ACHN (cell line): ENCODE results near the gene CEP68.
"Not testable (repeated sequence)": the region's sequence is repeated elsewhere in the genome, so short reads cannot be mapped to it uniquely, and the experiment has no call there.

Experiments
- DNase-seq: peaks from one replicate; pipeline ENCODE4 v3.0.0-alpha.2; 2015
- in situ Hi-C: cut with HindIII; loops from 2 replicates; pipeline ENCODE4 v1.10.0; 2017; ENCODE audit warnings: low sequenced_read_pairs, low pct_ligation_motif_present, low pct_unique_long_range_greater_than_20kb

Gene CEP68

DNA sequence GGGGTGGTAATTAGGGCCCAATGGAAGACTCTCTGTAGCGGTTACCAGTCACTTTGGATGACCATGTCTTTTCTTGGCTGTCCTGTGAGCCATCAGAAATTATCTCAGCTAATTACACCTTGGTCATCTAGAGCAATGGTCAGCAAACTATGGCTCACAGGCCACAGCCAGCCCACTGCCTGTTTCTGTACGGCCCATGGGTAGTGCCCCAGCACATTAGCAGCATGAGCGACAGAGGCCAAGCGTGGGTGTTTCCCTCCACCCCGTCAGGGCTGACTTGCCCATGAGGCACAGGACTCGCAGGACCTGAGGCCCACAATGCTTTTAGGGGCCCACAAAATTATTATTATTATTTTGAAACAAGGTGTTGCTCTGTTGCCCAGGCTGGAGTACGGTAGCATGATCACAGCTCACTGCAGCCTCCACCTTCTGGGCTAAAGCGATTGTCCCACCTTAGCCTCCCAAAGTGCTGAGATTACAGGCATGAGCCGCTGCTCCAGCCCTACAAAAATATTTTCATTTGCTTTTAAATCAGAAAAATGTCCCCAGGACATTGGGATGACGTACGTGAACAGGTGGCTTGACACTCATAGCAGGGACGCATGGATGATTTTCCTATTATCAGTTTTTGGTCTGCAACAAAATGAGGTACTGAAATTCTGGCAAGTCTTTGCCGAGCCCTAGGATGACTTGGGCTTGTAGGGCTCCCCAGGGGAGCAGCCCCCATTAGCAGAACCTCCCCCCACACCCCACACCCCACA lies 29.3 kb upstream of the CEP68 start:
- DNase-seq, result no peak

DNA sequence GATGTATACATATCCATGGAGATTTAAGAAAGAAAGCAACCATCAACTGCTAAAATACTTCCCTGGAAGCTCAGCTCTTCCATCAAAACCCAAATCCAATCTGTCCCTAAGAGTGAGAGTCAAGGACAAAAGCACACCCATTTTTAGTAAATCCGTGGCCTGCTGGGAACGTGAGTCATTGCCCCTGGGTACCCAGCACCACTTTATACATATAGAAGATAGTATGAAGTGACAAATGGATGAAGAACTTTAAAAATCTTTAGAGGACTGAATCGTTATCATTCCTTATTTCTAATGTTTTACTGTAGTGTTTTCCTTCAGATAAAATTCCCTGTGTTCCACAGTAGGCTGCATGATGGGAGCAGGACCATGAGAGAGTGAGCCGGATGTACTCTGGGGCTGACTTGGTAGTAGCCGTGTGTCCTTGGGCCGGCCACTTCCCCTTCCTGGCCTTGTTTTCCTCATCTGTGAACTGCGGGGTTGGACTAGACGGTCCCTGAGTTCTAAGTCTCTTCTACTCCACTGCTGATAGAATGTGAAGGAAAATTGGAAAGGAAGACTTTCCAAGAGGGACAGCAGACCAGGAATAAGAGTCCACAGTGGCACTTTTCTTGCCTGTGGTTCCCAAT lies 28.5 kb upstream of the CEP68 start:
- no peak for DNase-seq
- in situ Hi-C loops, result loop anchor here (25.0 kb wide), 1 partner anchor 90 kb away; no protein-coding TSS in a partner anchor

More for the DNA sequence above, 29.3 kb upstream of the CEP68 start:
- in situ Hi-C loops, result loop anchor here (25.0 kb wide), 1 partner anchor 90 kb away; no protein-coding TSS in a partner anchor

DNA sequence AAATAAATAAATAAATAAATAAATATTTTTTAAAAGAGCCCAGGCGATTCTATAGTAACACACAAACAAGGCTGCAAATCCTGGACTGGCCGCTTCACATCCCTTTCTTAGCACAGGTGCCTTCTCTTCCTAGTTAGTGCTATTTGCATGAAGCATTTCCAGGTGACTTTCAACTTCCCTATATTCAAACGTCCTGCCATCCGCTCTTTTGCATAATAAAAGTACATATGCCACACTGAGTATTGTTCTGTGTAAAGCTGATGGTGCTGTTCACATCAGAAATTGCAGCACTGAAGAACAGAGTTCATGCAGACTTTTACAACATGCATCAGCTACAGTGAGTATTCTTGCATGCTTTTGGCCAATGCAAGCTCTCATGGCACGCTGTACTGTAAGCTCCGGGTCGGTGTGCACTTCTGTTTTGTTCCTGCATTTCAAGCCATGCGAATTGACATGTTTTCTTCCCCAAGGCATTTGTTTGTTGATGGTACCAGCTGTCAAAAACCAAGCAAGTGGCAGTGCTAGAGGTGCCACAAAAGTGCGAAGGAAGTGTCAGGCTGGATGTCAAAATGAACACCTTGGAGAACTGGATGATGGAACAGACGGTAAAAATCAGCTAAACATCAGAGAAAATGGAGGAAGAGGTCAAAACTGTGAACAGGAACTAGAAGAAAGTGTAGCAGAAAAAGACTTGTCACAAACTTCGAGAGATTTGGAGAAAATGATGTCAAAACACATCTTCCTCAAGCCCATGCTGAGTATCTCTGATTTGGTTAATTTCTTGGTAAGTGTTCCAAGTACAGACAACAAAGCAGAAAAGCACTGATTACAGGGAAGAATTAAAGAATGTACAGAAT lies 25.5 kb upstream of the CEP68 start:
- no peak for DNase-seq

DNA sequence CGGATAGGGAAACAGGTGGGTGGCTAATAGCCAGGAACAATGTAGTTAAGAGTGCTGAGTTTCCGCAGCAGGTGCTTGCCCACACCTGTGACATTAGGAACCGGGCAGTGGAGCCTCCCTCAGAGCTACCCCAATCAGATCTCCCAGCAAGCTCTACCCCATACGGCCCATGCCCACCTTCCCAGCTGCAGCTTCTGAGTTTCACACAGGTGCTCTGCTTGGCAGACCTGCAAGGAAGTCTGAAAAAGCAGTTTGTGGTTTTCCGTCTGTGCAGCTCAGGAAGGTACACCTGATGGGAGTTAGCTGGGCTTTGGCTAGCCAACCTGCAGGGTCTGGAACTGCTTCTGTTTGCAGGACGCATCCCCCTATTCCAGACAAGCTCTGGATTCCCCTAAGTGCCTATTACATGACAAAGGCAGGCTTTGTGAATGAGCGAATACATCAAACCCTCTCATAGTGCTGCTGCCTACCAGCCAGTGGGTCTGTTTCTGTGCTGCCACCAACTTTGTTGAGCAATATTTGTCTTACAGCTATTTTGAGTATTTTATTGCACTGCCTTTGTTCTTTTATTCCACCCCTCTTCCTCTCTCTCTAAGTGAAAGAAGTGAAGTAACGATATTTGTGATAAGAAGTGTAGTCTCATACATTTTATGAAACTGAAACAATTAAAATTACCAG lies 24.7 kb upstream of the CEP68 start:
- no peak for DNase-seq
- in situ Hi-C loops, result loop anchor here (25.0 kb wide), 1 partner anchor 94 kb away; no protein-coding TSS in a partner anchor

More for the DNA sequence above, 25.5 kb upstream of the CEP68 start:
- in situ Hi-C loops, result loop anchor here (25.0 kb wide), 1 partner anchor 93 kb away; no protein-coding TSS in a partner anchor

DNA sequence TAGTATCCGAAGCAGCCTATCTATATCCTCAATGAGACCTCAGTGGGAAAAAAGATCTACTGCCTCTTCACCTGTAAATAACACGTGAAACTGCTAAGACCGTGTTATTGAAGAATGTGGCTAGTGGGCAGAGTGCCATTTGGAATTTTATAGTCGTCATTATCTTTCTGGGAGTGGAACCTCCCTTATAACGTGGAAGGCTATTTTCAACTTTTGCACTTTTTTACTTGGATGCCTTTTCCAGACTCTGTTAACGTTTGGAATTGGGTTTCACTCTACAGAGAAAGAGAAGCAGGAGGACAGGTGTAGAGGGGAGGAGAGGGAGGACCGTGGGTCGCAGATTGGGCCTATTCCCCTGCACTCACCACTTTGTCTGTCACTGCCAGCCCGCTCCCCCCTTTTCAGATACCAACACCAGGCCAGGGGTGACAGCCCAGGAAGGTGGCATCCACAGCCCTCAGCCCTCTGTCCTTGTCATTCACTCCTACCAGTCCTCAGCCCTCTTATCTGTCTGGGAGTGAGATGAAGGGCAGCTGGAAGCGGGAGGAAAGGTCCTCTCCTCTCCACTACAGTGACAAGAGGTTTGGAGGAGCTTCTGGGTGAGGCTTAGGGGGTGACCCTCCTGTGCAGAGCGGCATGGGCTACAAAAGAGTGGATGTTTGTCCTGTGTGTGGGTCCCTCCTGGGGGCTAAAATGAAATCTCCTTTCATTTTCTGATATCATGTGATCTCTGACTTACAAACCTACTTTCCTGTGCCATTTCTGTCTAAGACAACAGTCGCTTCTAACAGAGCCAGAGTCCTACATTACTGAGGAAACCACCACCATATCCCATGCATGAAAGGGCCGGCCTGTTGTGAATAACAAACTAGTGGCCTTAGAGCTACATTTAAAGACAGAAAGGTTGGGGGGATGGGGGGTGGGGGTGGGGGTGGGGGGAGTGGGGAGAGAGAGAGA lies 23.9 kb upstream of the CEP68 start:
- DNase-seq, result no peak
- in situ Hi-C loops, result loop anchor here (25.0 kb wide), 1 partner anchor 95 kb away; no protein-coding TSS in a partner anchor

DNA sequence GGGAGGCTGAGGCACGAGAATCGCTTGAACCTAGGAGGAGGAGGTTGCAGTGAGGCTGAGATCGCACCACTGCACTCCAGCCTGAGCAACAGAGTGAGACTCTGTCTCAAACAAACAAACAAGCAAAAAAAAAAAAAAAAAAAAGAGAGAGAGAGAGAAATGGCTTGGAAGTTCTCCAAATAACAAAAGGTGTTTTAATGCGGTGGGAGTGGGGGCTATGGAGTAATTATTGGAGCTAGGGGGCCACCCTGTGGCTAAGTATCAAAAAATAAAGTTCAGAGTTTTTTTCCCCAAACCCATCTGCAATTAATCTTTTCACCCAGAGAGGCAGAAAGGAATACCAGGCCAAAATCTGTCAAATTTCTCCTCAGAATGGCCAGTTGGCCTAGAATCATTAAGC lies 23.0 kb upstream of the CEP68 start:
- in situ Hi-C loops, result loop anchor here (25.0 kb wide), 1 partner anchor 96 kb away; no protein-coding TSS in a partner anchor
- peak; percentile 36 for DNase-seq

DNA sequence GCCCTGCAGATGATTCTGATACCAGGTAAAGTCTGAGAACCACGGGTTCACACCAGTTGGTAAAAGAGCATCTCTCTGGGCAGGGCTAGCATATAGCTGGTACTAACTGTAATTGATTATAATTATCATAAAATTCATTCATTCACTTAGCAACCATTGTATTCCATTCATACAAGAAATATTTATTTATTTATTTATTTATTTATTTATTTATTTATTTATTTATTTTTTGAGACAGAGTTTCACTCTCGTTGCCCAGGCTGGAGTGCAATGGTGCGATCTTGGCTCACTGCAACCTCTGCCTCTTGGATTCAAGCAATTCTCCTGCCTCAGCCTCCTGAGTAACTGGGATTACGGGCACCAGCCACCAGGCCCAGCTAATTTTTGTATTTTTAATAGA lies 22.5 kb upstream of the CEP68 start:
- in situ Hi-C loops, result loop anchor here (25.0 kb wide), 1 partner anchor 96 kb away; no protein-coding TSS in a partner anchor
- not testable (repeated sequence) for DNase-seq

DNA sequence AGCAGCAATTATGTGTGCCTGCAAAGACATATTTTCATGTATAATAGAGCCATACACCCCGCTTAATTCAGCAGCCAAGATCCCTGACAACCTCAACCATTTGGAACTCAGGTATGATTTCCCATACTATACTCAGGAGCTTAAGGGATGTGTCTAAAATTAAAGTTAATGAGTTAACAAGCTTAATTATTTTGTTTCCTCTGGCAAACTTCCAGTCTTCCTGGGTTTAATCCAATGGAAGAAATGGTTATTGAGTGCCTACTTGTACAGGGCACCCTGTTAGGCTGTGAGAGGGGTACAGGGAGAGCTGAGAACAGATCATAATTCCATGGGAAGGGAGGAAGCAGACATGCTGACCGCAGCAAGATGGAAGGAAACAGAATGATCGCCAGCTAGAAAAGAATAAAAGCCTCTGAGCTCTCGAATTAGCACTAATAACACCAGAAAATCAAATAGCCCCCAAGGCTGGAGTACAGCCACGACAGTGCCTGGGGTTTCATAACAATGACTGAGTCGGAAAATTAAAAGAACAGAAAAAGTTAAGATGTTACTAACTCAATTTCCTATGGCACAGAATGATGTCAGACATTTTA lies 20.8 kb upstream of the CEP68 start:
- in situ Hi-C loops, result loop anchor here (25.0 kb wide), 1 partner anchor 98 kb away; no protein-coding TSS in a partner anchor
- DNase-seq, result no peak

DNA sequence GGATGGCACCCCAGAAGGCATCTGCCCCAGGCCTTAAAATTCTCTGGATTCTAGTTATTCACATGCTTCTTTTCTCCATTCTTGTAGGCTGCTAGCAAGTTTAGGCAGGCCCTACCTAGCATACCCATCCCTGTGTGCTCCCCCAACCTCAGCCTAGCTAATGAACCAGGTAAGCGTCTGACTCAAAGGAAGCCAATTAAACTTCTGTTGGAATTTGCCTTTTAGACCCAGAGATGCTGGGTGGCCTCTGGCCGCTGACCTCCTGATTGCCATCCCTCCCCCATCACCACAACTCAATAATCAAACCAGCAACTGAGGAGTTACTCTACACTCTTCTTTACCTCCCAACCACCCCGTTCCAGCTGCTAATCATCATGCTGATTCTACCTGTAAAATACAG lies 19.0 kb upstream of the CEP68 start:
- in situ Hi-C loops, result loop anchor here (25.0 kb wide), 1 partner anchor 100 kb away; no protein-coding TSS in a partner anchor
- DNase-seq, result no peak

DNA sequence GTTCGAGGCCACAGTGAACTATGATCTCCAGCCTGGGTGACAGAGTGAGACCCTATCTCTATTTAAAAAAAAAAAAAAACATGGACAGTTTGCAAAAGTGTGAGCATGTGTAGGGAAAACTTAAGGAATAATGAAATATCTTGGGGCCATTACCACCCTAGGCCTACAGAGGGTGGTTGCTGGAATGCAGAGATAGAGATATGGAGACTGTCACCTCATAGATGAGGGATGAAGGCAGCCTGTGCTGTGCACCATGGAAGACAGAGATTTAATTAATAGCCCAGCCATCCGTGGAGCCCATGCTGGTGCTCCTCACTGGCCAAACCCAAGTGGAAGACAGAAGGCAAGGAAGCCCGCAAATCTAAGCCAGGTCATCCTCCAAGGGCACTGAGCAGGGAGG lies 16.6 kb upstream of the CEP68 start:
- in situ Hi-C loops, result loop anchor here (25.0 kb wide), 1 partner anchor 102 kb away; no protein-coding TSS in a partner anchor
- no peak for DNase-seq

DNA sequence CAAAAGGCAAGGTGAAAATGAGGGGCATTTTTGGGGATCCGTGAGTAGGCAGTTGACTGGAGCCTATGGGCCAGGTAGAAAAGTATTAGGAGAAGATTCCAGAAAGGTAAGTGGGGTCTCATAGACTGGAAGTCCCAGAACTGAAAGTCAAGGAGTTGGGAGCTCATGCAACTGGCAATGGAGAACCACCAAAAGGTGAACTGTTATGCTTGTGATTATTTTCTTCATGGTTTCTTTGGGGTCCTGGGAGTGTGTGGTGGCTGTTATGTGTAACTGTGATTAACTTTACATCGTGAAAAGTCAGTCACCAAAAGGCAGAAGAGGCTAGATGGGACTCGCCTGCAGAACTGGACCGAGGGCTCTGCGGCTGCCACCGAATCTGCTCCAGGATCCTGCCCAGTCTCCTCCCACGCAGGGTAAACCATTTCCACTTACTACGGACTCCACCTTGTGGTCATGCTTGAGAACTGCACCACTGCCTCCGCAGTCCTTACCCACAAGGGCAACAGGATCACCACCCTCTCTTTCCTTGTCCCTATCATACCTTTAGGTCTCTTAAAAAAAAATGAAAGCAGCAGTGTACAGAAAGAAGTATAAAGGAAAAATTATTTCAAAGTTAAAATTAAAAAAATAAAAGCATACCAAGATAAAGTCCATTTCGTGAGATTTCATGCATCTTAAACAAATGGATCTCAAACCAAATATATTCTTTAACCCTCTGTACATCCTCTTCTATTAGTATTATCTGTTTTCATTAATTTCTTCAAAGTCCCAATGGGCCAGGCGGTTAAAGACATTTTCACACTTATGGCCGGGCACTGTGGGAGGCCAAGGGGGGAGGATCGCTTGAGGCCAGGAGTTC lies 15.6 kb upstream of the CEP68 start:
- in situ Hi-C loops, result loop anchor here (25.0 kb wide), 1 partner anchor 103 kb away; no protein-coding TSS in a partner anchor
- peak; percentile 85 for DNase-seq

DNA sequence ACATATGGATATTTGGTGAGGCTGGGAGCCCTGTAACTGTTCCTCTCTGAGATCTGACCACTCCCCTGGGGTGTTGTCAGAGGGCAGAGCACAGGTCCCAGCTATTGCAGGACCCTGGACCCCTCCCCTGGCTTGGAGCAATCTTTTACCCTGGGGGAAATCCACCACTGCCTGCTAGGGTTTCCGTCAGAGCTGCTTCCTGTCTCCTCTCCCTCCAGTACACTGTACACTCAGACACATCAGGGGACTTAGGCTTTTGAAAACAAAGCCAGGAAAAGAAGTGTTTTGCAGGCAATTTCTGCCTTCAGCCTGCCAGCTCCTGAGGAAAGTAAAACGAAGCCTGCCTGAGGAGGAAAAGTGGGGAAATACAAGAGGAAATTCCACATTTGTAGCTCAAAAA lies 13.2 kb upstream of the CEP68 start:
- in situ Hi-C loops, result loop anchor here (25.0 kb wide), 1 partner anchor 106 kb away; no protein-coding TSS in a partner anchor
- DNase-seq, result no peak

DNA sequence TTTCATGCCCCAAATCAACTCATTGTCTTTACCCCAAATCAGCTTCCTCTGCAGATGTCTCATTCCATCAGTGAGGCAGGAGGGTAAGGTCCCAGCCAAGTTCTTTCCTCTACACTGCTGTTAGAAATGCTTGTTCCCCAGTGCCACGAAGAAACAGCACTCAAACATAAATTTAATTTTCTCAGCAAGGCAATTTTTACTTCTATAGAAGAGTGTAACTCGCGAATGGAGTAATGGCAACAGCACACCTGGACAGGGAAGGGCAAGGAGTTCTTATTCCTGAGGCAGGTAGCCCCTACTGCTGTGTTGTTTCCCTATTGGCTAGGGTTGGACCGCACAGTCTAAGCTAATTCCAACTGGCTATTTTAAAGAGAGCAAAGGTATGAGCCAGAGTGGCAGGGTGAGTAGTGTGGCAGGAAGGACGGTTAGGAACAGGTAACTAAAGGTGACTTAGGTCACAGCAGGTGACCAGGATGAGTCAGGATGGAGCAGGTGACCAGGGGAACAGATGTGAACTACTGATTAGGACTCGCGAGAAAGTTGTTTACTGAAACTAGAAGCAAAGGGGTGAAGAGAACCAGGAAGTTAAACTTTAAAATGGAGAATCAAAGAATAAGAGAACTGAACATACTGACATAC lies 12.0 kb upstream of the CEP68 start:
- DNase-seq, result no peak
- in situ Hi-C loops, result loop anchor here (25.0 kb wide), 1 partner anchor 107 kb away; no protein-coding TSS in a partner anchor

DNA sequence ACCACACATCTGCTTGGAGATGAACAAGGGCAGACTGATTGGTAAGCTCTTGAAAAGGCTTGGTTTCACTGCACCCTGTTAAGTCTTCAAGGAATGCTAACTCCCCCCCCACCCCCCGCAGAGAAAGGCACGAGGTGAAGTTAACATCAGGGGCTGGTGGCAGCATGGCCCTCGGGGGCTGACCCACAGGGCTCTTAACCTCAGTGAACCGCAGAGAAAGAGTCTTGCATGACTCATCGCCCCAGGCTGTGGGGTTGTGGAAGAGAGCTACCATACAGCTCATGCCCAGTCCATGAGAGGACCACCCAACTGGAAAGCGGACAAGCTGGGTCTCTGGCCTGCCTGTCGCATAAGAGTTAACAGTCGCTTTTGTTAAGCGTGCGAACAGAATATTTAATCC lies 10.6 kb upstream of the CEP68 start:
- DNase-seq, result peak; percentile 65
- in situ Hi-C loops, result loop anchor here (25.0 kb wide), 1 partner anchor 108 kb away; no protein-coding TSS in a partner anchor
